Colon (tissue), 2 donors: Measurements from ENCODE around the gene NDC80.
"Not testable (repeated sequence)": the region's sequence is repeated elsewhere in the genome, so short reads cannot be mapped to it uniquely, and the experiment has no call there.

Experiments used
- FAIRE-seq: peaks from 2 replicates; lab custom pipeline; 2012; peaks lifted over from hg19 to GRCh38; lab: Jason Lieb, UNC
- donor health status: control.
- donor health status: control.

NDC80 gene

GRCh38 chr18:2629003-2629402, 57.6 kb downstream of the NDC80 start:
- FAIRE-seq: no peak

- FAIRE-seq: no peak
Observed at GRCh38 chr18:2635586-2635985, 64.2 kb downstream of the NDC80 start.

GRCh38 chr18:2636126-2636631, 64.8 kb downstream of the NDC80 start:
- no peak for FAIRE-seq

- FAIRE-seq: no peak
Observed at GRCh38 chr18:2641638-2642037, 70.3 kb downstream of the NDC80 start.

GRCh38 chr18:2642771-2643170, 71.4 kb downstream of the NDC80 start:
- FAIRE-seq: no peak

- no peak for FAIRE-seq
Observed at GRCh38 chr18:2644535-2644934, 73.2 kb downstream of the NDC80 start.

GRCh38 chr18:2651981-2652380, 80.6 kb downstream of the NDC80 start:
- no peak for FAIRE-seq

- no peak for FAIRE-seq
Observed at GRCh38 chr18:2653467-2653866, 82.1 kb downstream of the NDC80 start.

- no peak for FAIRE-seq
Observed at GRCh38 chr18:2654169-2654927, 83.0 kb downstream of the NDC80 start.

GRCh38 chr18:2654928-2655177, 83.5 kb downstream of the NDC80 start:
- FAIRE-seq: no peak

GRCh38 chr18:2655178-2655953, 84.0 kb downstream of the NDC80 start, which contains the start of gene SMCHD1:
SMCHD1 (plus strand) TSS chr18:2655726; CDS start chr18:2656076, 350 bp downstream.
- FAIRE-seq: no peak

- no peak for FAIRE-seq
Observed at GRCh38 chr18:2655954-2656236, 84.5 kb downstream of the NDC80 start.

- no peak for FAIRE-seq
Observed at GRCh38 chr18:2656237-2656980, 85.1 kb downstream of the NDC80 start.

- FAIRE-seq: no peak
Observed at GRCh38 chr18:2656981-2657512, 85.7 kb downstream of the NDC80 start.

GRCh38 chr18:2657788-2658458, 86.6 kb downstream of the NDC80 start:
- peak; percentile 83 for FAIRE-seq

- not testable (repeated sequence) for FAIRE-seq
Observed at GRCh38 chr18:2660849-2661248, 89.5 kb downstream of the NDC80 start.

GRCh38 chr18:2662288-2662687, 90.9 kb downstream of the NDC80 start:
- not testable (repeated sequence) for FAIRE-seq

GRCh38 chr18:2662990-2663389, 91.6 kb downstream of the NDC80 start:
- no peak for FAIRE-seq
